Stimulated activated CD8-positive, alpha-beta memory T cell treated with anti-CD3 and anti-CD28 coated beads, Interleukin-12 subunit alpha, Interleukin-12 subunit beta, amount 100 ng/mL, for 24 hours (primary cell): ENCODE data around the gene MRGPRX2.

Experiments used
- DNase-seq: peaks from one replicate; pipeline ENCODE4 v3.0.0-alpha.2; 2020; ENCODE audit errors: extremely low read depth

Gene MRGPRX2

DNA sequence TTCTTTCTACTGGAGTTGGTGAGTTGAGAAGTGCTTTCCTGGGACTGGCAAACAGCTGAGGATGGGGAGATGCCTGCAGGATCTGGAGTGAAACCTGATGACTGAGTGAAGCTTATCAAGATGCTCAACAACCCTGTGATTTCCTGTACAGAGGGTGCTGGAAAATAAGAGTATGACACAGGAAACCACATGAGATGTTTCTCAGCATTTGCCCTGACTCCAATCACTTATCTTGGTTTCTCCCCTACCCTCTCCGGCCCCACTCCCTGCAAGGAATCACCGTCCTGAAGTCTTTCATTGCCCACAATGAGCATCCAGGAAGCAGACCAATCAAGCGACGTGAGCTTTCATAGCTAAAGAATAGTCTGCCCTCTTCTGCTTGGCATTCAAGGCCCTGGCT is at the start of gene MRGPRX2:
MRGPRX2 (minus strand) TSS at position 89 of the 400 bp plus-strand sequence. CDS start 4,315 bp downstream, outside the sequence.
- no peak for DNase-seq

DNA sequence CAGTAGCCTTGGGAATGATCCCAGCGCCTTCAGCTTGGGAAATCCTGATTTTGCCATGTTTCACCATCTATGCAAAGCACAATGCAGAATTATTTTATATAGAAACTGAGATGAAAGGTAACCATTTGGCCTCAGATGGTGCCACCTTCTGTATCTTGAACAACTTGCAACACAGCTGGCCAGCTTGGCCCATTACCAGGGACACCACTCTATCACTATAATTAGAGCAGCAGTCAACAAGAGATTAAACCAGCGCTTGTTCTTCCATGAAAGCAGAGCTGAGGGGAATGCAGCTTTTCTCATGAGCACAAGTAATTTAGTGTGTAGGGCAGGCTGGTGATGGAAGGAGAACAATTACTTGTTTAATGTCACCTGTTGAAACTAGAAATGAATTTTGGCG is 49.8 kb upstream of the MRGPRX2 start:
- no peak for DNase-seq

DNA sequence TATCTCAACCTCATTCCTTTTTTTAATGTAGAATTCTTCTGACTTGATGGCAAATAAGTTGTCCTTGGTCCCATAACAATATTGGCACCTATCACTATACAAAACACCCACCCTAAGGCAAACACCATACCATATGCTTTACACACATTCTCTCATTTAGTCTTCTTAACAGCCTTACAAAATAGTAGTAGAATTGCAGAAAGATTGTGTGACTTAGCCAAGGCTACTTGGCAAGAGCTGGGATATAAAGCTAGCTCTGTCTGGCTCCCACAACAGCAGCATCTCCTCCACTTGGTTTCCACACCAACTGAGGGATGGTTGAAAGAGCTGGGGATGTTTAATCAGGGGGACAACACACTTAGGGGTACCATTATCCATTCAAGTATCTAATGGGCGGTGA is 46.6 kb upstream of the MRGPRX2 start:
- DNase-seq: no peak

DNA sequence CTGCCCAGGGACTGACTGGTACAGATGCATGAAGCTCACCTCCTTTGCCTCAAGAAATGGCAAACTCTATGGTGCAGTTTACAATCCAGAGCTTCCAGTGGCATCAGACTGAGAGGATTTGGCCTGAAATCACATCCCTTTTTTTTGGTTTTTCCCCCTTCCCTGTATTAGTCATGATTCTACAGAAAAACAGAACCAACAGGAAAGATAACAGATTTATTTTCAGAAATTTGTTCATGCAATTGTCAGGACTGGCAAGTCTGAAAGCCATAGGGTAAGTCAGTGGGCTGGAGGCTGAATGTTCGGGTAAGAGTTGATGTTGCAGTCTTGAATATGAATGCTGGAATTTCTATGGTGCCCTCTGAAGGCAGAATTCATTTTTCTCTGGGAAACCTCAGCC is 44.5 kb upstream of the MRGPRX2 start:
- no peak for DNase-seq

DNA sequence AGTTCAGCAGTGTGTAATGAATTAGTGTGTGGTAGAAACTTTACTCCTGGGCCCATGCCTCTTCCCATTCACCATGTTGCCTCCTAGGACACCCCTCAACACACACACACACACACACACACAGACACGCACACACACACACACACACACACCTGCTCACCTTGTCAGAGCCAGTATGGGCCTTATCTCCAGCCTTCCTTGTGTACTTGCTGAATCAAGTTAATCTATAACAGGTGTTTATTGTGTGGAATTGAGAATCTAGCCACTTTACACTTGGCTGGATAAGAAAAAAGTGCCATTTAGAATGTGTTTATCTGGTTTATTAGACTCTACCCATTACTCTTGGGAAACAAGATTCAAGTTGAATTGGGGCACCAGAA is 42.0 kb upstream of the MRGPRX2 start:
- no peak for DNase-seq

DNA sequence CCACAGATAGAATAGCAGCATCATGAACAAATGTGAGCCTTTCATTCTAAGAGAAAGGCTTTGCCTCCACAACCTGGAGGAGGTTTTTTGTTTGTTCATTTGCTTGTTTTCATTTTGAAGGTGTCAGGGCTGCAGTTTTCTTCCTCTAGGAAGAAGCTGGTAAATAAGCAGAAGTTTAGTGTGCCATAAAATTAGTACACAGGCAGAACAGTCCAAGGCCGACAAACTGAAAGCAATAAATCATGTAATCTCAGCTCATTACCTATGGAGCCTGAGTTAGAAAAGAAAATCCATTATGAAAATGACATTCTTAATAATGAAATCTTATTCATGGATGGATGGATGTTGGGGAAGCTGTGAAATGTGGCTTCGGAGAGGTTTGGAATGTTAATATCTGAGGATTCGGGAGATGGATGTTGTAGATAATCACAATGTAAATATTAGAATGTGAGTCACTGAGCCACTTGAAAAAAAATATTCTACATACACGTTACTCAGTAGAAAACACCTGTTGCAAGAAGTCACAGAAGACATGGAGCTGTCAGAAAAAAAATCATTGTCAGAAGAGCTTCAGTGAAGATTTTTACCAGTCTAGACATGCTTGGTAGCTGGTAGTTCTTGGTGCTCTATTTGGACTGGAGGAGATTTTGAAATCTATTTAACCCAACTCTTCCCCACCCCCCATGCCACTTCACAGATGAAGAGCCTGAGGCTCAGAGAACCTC is 41.4 kb upstream of the MRGPRX2 start:
- no peak for DNase-seq

DNA sequence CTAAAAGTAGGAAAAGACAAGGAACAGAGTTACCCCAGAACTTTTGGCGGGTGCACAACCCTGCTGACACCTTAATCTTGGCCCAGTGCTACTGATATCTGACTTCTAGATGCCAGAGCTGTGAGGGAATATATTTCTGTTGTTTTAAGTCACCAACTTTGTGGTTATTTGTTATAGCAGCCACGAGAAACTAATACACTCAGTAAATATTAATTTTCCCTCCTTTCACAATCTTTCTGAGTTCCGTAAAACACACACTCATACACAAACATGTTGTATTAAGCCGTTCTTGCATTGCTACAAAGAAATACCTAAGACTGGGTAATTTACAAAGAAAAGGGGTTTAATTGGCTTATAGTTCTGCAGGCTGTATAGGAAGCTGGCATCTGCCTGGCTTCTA is 40.4 kb upstream of the MRGPRX2 start:
- no peak for DNase-seq

DNA sequence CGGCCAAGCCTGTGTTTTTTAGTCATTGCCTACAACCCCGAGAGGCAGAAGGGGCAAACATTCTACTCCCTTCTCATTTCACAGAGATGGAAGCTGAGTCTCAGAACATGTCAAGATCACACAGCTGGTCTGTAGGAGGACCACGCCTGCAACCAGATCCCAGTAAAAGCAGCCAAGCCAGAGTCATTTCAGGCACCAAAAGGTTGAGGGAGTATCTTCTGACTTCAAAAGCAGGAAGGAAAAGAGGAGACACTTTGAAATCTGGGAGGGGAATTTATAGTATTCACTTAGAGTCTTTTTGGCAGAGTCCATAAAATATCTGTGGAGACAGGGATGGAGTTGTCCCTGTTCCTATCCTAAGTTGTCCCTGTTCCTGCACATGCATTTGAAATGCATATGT is 38.6 kb upstream of the MRGPRX2 start:
- DNase-seq: no peak

DNA sequence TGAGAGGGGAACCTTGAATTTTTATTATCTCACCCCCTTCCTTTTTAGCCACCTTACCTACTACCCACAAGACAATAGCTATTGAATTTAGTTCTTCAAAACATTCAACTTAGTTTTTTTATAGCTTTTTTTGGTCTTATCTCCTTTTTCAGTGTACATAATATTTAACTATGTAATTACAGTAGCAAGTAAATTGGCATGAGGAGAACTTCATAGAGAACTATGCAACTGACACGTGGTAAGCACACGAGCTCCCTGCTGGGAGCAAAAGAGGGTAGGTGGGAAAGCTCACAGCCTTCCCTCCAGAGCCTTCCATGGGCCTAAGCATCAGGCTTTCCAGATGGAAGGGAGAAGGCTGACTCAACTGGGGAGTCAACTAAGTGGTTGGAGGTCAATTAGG is 34.3 kb upstream of the MRGPRX2 start:
- no peak for DNase-seq

DNA sequence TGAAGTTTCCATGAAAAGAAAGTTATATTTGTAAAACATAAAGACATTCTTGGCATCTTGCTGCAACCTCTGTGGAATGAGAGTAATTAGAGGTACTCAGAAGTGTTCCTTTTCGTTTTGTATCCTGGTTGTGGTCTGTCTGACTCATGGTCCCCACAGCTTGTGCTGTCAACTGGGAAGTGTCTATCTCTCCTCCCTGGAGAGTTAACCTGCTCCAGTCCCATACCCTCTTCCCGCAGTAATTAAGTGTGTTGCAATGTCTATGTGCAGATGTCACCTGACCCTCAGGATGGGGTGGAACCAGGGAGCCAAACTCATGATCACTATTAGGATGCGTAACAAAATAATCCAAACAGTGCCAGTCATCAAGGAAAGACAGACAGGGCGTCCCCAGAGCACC is 33.5 kb upstream of the MRGPRX2 start:
- no peak for DNase-seq

DNA sequence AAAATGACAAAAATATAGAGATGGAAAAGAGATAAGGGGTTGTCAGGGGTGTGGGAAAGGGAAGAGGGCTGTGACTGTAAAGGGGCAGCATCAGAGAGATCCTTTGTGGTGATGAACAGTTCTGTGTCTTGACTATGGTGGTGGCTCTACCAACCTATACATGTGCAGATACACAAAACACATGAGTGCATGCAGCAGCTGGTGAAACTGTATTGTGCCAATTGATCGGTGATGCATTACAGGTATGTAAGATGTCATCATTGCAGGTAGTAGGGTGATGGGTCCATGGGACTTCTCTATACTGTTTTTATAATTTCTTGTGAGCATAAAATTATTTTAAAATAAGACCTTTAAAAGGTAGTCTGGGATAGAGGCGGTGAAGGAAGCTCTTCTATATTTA is 32.3 kb upstream of the MRGPRX2 start:
- no peak for DNase-seq

DNA sequence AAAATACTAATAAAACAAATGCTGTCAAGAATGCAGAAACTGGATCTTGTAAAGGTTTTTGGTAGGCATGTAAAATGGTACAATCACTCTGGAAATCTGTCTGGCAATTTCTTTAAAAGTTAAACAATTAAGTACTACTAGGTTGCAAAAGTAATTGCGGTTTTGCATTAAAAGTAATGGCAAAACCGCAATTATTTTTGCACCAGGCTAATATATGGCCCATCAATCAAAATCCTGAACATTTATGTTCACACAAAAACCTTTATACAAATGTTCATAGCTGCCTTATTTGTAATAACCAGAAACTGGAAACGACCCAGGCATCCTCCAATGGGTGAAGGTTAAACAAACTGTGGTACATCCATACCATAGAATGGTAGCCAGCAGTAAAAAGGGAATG is 31.8 kb upstream of the MRGPRX2 start:
- DNase-seq: no peak

DNA sequence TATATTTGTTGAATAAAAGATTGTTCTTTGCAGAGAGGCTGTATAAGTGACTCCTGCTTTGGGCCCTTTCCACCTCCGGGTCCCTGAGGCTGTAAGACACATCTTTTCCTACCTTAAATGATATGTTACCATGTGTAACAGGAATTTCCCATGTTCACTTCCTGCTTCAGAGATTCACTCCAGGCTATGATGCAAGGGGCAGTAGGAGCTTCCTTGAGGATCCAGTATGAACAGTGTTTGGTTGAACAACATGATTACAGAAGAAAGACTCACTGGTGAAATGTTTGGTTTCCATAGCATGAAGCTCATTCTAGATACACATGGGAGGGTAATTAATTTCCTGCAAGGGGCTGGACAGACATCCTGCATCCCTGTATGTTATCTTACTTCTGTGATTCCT is 30.8 kb upstream of the MRGPRX2 start:
- DNase-seq: no peak

DNA sequence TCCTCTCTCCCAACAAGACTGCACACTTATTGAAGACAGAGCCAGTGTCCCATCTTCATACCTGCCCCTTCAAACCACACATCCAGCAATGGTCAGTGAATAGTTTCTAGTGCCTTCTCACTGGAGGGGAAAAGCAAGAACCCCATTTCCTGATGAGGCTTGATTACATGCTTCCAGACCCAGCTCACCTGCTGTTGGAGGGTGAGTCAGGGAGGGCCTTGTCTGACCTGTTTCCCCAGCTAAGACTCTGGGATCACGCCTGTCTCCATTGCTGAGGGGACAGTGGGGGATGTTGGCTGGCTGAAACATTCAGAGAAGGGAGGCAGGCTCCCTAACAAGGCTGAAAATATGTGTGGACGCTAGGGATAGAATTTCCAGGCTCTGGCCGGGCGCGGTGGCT is 28.9 kb upstream of the MRGPRX2 start:
- no peak for DNase-seq

DNA sequence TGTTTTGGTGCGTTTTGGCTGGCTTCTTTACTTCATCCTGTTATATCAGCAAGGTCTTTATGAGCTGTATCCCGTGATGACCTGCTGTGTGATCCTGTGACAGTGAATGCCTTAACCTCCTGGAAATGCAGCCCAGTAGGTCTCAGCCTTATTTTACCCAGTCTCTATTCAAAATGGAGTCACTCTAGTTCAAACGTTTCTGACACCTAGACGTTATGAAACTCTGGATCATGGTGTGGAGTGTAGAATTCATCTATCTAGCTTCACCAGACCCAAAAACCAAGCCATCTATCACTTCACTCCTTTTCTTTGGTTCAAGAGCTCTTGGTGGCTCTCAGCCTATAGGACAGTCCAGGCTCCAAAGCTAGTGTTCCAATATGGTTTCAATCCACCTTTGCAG is 28.3 kb upstream of the MRGPRX2 start:
- DNase-seq: no peak

DNA sequence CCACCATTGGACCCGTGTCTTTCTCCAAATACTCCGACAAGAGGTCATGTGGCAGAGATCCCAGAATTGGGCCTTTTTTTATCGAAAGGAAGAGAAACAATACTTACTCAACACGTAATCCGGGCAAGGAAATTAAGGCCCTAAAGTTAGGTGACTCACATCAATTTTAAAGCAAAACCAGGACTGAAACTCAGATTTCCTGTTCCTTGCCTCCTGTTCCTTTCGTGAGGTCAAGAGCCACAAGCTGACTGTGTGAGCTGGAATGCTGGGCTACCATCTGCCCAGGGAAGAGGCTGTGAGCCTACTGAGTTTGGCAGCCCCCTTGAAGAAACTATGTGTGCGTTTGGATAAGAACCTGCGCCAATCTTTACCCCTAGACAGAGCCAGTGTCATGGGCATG is 27.1 kb upstream of the MRGPRX2 start:
- DNase-seq: no peak

DNA sequence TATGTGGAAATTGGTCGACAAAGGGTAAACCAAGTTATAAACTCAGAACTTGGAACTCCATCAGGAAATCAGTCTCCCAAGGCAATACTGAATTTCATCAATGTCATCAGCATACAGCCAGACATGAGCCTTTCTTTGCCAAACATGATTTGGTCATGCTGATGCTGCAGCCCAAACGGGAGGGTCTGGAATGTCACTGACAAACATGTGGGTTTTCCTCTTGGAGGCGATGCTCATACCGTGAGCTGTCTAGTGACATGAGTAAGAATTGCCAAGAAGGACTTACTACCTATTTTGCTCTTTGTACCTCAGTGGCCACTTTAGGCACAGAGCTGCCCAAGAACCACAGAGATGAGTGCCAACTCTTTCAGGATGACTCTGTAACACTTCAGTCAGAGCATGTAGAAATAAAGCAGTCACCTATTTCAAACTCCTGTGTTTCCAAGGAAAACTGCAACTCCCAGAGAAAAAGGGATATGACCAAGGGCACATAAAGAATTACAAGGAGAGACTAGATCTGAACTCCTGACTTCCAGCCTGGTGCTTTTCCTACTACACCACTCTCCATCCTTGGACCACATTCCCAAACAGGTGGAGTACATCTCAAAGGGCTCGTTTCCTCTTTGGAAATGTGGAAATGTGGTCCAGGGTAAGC is 24.3 kb upstream of the MRGPRX2 start:
- DNase-seq: no peak

DNA sequence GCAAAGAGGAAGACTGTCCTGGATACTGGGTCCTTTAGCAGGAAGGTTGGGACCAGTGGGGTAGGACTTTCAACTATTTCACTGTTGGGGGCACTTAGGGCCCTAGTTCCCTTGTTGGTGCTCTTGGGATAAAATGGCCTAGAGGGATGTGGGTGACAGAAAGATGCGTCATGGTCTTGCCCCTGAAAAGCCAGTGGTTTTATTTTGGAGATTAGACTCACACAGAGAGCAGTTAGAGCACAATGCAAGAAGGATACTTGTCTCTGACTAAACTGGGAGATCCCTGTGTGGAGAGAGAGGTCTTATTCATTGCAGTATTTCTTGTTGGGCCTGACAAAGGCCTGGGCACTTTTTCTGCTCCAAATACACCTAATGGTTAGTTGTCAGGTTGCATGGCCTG is 22.6 kb upstream of the MRGPRX2 start:
- DNase-seq: no peak

DNA sequence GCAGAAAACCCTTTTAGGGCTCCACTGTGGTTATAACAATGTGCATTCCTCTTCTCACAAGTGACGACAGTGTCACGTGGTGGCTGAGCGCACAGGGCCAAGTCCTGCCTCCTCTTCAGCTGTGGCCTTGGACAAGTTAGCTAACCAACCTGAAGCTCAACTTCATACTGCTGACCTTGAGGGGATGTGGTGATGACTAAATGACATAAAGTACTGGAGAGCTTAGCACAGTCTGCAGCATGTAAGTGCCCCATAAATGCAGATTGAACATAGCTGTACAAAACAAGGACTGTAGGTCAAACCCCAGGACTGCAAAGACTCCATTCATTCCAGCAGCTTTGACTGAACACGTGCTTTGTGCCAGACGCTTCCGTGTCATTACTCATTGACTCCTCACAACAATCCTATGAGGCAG is 20.1 kb upstream of the MRGPRX2 start:
- no peak for DNase-seq

DNA sequence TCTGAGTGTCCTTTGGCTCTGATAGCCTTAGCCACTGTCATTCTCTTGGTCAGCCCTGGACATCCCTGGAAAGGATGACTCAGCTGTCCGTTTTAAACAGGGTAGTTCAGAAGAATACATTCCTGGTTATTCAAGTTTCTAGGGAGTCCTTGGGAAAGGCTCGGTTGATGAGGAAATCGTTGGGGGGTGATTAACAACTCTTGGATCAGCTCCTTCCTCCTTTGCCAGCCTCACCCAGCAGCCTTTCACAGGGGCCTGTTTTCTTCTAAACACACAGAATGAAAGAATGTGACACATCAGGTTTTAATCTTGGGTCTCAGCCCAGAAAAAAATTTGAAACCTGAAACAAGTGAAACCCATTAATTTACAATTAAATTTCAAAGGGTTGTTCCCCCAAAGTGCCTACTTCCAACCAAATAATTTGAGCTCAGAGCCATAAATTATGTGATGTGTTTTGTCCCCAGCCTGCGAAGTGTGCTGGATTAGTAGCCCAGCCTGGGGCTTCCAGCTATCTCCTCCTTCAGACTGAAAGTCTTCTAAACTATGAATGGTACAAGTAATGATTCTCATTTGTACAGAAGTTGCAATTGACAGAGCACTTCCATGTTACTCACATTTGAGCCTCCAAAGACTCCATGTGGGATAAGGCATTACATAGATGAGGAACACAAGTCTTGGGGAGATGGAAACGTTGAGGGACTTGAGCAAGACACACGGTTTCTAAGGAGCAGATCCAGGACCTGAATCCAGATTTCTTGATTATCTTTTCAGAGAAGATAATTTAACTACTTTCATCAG is 19.3 kb upstream of the MRGPRX2 start:
- no peak for DNase-seq

DNA sequence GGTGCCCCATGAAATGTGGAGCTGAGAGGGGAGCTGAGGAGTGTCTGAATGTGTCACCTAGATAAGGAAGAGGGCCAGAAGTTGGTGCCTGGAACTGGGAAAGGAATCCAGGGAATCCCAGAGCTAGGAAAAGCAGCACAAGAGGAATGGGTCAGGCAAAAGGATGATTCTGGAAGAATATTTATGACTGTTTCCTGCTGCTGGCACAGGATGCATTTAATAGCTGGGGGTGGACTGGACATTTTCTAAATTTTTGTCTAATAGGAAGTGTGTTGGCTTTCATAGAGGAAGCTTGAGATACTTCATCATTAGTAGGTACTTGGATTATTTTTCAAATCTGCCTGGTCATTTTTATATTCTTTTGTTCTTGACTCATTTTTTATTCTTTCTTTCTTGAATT is 17.4 kb upstream of the MRGPRX2 start:
- no peak for DNase-seq

DNA sequence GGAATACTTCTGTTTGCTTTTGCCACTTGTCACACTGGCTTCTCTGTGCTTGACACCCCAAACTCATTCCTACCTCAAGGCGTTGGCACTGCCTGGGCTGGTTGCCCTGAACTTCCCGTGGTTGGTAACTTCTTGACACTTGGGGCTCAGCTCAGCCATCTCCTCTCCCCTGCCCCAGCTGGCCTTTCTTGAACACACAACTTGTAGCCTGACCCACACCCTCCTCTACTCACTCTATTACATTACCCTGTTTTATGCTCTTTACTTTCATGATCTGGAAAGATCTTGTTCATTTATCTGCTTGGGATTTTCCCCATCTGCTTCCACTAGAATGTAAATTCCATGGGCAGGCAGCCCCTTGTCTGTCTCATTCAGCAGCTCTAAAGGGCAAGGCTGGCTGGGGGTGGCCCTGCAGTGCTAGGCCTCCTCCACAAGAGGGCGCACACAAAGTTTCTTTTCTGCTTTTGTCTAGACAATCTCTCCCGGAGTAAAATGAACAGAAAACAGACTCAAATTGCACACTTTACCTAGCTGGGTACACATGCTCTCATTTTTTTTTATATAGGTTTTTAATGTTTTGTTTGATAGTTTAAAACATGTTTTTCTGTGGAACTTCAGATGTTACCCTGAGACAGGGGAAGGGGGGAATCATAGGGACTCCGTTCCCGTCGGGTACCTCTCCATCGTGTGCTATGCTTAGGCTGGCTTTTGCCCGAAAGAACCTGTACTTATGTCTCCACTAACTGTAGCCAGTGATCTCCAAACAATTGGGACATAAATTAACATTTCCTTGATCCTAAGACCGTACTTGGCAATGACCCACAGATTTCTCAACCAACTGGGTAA is 16.4 kb upstream of the MRGPRX2 start:
- no peak for DNase-seq
